NCI-H1048 (cell line): ENCODE results near the gene GLYATL1.
"Not testable (repeated sequence)": the region's sequence is repeated elsewhere in the genome, so short reads cannot be mapped to it uniquely, and the experiment has no call there.

Experiments used
- DNase-seq: peaks from one replicate; lab custom pipeline; 2025; lab: John Stamatoyannopoulos, UW

The GLYATL1 gene

GRCh38 chr11:58998480-58999290 lies 59.4 kb downstream of the GLYATL1 start:
- DNase-seq = no peak

- no peak for DNase-seq
Observed at GRCh38 chr11:58999291-58999680, 60.0 kb downstream of the GLYATL1 start.

- DNase-seq = no peak
Observed at GRCh38 chr11:59000003-59000402, 60.7 kb downstream of the GLYATL1 start.

- not testable (repeated sequence) for DNase-seq
Observed at GRCh38 chr11:59002006-59002405, 62.7 kb downstream of the GLYATL1 start.
